Adipose tissue (tissue), 3 donors: Measurements from ENCODE around the gene GAL3ST3. TPM values are rescaled to one million over a fixed set of nuclear protein-coding genes. Genes with fewer than 3 reads are reported as not detected.
A peak's percentile ranks its signal among the peaks of the same experiment; 100 is the strongest.

Source experiments
- H3K27ac ChIP-seq: one replicate; pipeline ENCODE4 v1.5.1; 2013; ENCODE audit warnings: low read depth, low read length
- WGBS, 3 donors: extraction: QIAGEN DNeasy Blood & Tissue Kit; methylation state at CpG; one replicate each; pipeline ENCODE4 v1.1.7; 2013; 5-methylcytosine and 5-hydroxymethylcytosine counted together
- polyA plus RNA-seq, 3 donors: library from polyadenylated mRNA; stranded (reverse); fragments of 200-250 nt; gene quantifications; one replicate each; pipeline ENCODE4 v1.2.3, GENCODE V29; 2013
- donor health status: healthy with polysubstance abuse.
- donor health status: Bipolar disorder and iron deficiency.
- donor health status: healthy.

GAL3ST3 gene
- polyA plus RNA-seq, 3 donors: 0.64 TPM; not detected in 2

- H3K27ac ChIP-seq: peak overlapping the region; percentile 40
- 19 to 39% (median 28%) methylated on average over 2 of the region's 2 CpGs for WGBS, 3 donors
Observed at GRCh38 chr11:66071381-66071801, 22.4 kb upstream of the GAL3ST3 start.

DNA sequence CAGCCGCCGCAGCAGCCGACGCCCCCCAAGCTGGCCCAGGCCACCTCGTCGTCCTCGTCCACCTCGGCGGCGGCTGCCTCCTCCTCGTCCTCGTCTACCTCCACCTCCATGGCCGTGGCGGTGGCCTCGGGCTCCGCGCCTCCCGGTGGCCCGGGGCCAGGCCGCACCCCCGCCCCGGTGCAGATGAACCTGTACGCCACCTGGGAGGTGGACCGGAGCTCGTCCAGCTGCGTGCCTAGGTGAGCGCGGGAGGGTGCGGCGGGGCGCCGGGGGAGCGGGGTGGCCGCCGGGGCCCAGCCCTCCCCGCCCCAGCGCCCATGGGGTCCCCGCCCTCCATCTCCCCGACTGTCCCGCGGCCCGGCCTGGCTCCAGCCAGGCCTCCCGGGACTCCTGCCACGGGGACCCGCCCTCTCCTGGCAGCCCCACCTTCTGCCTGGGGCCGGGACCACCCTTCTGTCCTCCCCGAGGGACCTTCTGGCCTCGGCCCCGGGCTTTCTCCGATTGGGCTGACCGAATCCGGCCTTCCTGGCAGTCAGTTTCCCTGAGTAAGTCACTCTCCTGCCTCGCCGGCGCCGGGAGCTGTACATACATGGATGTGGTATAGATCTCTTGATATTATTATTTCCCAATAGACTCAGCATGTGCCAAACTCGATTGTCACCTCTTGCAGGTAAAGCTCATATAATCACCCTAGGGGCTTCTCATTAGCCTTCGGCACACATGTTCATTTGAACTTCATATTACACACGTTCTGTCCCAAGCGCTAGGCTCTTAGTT, 21.8 kb upstream of the GAL3ST3 start:
- WGBS, 3 donors: 1 to 2% (median 1%) methylated on average over 50 to 60 of the region's 60 CpGs
- H3K27ac ChIP-seq: peak overlapping the region; percentile 62

- peak within 1 kb of the TSS; percentile 82 for H3K27ac ChIP-seq
- WGBS, 3 donors: 0% methylated on average over 49 to 120 of the region's 120 CpGs
Observed at GRCh38 chr11:66069715-66070603, 21.0 kb upstream of the GAL3ST3 start, which contains the start of gene PACS1. Gene PACS1 (plus strand): TSS chr11:66070272. CDS start chr11:66070487, 215 bp downstream.

DNA sequence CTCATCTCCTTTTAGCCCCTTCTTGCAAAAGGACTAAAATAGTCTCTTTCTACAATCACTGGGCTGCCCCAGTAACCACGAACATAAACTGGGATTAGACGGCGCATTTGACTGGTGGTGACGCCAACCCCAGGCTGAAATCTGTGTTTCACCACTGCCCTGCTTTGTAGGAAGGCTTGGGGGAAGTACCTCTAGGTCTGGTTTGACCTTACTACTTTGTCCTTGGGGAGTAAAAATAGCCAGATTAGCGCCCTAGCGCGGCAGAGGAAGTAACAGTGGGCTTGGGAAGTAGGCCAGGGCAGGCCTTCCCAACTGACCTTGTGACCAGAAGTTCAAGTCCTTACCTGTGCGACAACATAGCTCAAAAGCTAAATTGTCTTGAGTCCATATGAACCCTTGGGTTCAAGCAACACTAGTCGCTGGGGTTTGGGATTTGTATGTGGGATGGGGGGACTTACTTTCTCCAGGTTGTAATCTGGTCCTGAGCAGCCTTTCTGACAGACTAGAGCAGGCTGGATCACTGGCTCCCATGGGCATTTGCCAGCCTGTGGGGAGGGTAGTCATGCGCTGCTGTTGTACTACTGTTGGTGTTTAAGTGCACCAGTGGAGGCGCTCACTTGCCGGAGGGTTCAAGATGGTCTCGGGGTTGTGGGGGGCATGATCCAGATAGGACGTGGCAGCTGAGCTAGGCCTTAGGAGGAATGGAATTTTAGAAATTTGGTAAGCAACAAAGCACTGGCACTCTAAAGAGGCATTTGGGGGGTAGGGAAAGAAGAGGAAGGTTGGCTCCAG, 20.2 kb upstream of the GAL3ST3 start:
- WGBS, 3 donors: 22 to 33% (median 30%) methylated on average over 14 of the region's 14 CpGs
- peak overlapping the region; percentile 82 for H3K27ac ChIP-seq

GRCh38 chr11:66068154-66068821, 19.3 kb upstream of the GAL3ST3 start:
- 39 to 57% (median 54%) methylated on average over 17 of the region's 17 CpGs for WGBS, 3 donors
- no peak overlapping the region for H3K27ac ChIP-seq

- no peak overlapping the region for H3K27ac ChIP-seq
- 74 to 97% (median 84%) methylated on average over 4 of the region's 4 CpGs for WGBS, 3 donors
Observed at GRCh38 chr11:66067640-66068039, 18.7 kb upstream of the GAL3ST3 start.

DNA sequence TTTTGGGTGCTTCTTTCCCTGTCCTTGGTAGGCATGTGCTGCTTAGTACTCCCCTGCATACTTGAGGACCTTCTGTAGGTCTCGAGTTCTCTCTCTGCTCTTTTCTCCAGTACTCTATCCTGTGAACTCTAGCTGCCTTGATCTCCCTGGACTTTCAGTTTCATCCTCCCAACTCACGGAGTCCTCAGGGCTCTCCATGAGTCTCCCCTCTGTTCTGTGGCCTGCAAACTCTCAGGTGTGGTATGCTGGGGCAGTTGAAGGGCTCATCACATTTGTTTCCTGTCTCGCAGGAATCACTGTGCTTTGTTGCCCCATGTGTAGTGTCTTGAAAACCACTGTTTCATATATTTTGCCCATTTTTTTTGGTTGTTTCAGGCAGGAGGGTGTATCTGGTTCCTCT, 17.8 kb upstream of the GAL3ST3 start:
- WGBS, 3 donors: 58 to 79% (median 71%) methylated on average over 3 of the region's 3 CpGs
- no peak overlapping the region for H3K27ac ChIP-seq

DNA sequence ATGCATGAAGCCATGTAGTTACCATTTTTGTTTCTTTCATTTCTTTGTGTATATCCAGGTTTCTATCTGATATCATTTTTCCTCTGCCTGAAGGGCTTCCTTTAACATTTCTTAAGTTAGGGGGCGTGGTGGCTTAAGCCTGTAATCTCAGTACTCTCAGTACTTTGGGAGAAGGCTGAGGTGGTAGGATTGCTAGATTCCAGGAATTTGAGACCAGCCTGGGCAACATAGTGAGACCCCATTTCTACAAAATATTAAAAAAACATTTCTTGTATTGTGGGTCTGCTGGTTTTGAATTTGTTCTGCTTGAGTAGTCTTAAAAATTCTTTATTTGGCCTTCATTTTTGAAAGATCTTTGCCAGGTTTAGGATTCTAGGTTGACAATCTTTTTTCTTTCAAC, 15.6 kb upstream of the GAL3ST3 start:
- H3K27ac ChIP-seq: no peak overlapping the region
- 97 to 100% (median 98%) methylated on average over 1 of the region's 1 CpG for WGBS, 3 donors

- 96 to 100% (median 97%) methylated on average over 2 of the region's 2 CpGs for WGBS, 3 donors
- H3K27ac ChIP-seq: no peak overlapping the region
Observed at GRCh38 chr11:66063900-66064299, 14.9 kb upstream of the GAL3ST3 start.

DNA sequence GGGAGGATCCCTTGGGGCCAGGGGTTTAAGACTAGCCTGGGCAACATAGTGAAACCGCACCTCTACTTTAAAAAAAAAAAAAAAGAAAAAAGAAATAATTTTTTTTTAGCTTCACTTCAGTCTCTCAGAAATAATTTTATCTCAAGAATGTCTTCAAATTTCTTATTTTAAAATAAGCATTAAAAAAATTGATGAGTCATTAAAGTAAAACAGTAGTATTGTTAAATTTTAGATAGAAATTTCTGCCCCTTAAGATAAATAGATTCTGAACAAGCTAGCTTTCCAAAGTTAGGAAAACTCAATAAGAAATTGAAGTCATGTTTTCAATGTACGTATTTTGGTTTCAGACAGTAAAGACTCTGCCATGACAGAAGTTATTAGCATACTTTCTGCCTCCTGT, 13.4 kb upstream of the GAL3ST3 start:
- H3K27ac ChIP-seq: no peak overlapping the region
- WGBS, 3 donors: 84 to 97% (median 95%) methylated on average over 2 of the region's 2 CpGs

- H3K27ac ChIP-seq: no peak overlapping the region
- WGBS, 3 donors: 82 to 86% (median 83%) methylated on average over 6 of the region's 6 CpGs
Observed at GRCh38 chr11:66061268-66061667, 12.3 kb upstream of the GAL3ST3 start.

- WGBS, 3 donors: 79 to 82% (median 80%) methylated on average over 8 of the region's 8 CpGs
- H3K27ac ChIP-seq: no peak overlapping the region
Observed at GRCh38 chr11:66059966-66060680, 11.2 kb upstream of the GAL3ST3 start.

GRCh38 chr11:66056501-66056900, 7.5 kb upstream of the GAL3ST3 start:
- H3K27ac ChIP-seq: no peak overlapping the region
- WGBS, 3 donors: 47 to 64% (median 52%) methylated on average over 7 of the region's 7 CpGs

DNA sequence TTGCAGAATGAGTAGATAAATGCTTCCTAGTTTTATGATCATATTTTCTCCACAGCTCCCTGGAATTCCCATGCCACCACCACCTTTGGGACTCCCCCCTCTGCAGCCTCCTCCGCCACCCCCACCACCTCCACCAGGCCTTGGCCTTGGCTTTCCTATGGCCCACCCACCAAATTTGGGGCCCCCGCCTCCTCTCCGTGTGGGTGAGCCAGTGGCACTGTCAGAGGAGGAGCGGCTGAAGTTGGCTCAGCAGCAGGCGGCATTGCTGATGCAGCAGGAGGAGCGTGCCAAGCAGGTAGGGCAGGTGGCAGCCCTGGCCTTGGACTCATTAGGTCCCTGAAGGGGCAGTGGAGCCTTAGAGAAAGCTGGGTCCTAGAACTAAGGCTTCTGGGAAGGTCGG, 6.1 kb upstream of the GAL3ST3 start:
- WGBS, 3 donors: 80 to 94% (median 94%) methylated on average over 7 of the region's 7 CpGs
- no peak overlapping the region for H3K27ac ChIP-seq

DNA sequence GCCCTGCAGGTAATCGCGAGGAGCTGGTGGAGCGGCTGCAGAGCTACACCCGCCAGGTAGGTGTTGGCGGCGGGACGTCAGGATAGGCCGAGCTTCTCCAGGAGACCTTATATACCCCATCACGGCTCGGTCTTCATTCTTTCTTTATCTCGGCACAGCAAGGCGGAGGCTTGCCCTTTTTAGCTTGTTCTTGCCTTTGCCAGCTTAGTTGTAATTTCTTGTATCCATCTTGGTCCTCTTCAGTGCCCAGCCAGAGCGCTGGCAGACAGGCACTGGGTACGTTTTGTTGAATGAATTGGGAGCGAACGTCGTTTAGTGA, 3.7 kb upstream of the GAL3ST3 start:
- no peak overlapping the region for H3K27ac ChIP-seq
- 0 to 1% (median 1%) methylated on average over 17 of the region's 17 CpGs for WGBS, 3 donors

- H3K27ac ChIP-seq: no peak within 1 kb of the TSS
- 0% methylated on average over 82 to 84 of the region's 84 CpGs for WGBS, 3 donors
Observed at GRCh38 chr11:66051766-66052663, 3.1 kb upstream of the GAL3ST3 start, which contains the start of gene SF3B2. Gene SF3B2 (plus strand): TSS chr11:66052364. CDS start chr11:66052385, 21 bp downstream.

- no peak overlapping the region for H3K27ac ChIP-seq
- WGBS, 3 donors: 21 to 27% (median 25%) methylated on average over 11 to 12 of the region's 12 CpGs
Observed at GRCh38 chr11:66051371-66051765, 2.4 kb upstream of the GAL3ST3 start.
